ENCODE data around the gene PAXX.

The PAXX gene

GRCh38 chr9:136978073-136978864 is 14.0 kb upstream of the PAXX start:
- in situ Hi-C loops (cut with HindIII; ENCODE audit: low pct_ligation_motif_present, low pct_unique_long_range_greater_than_20kb, low sequenced_read_pairs): no loop called here
- DNase-seq: peak; percentile 31

- in situ Hi-C loops (cut with HindIII; ENCODE audit: low pct_ligation_motif_present, low pct_unique_long_range_greater_than_20kb, low sequenced_read_pairs): no loop called here
- DNase-seq: no peak
Observed at GRCh38 chr9:136978865-136979544, 13.2 kb upstream of the PAXX start.

GRCh38 chr9:136979769-136980587 is 12.2 kb upstream of the PAXX start:
- in situ Hi-C loops (cut with HindIII; ENCODE audit: low pct_ligation_motif_present, low pct_unique_long_range_greater_than_20kb, low sequenced_read_pairs): no loop called here

GRCh38 chr9:136980669-136981478 is 11.3 kb upstream of the PAXX start:
- in situ Hi-C loops (cut with HindIII; ENCODE audit: low pct_ligation_motif_present, low pct_unique_long_range_greater_than_20kb, low sequenced_read_pairs): no loop called here
- DNase-seq: no peak

More at GRCh38 chr9:136979769-136980587, 12.2 kb upstream of the PAXX start:
- no peak for DNase-seq

- no peak for DNase-seq
- in situ Hi-C loops (cut with HindIII; ENCODE audit: low pct_ligation_motif_present, low pct_unique_long_range_greater_than_20kb, low sequenced_read_pairs): no loop called here
Observed at GRCh38 chr9:136981588-136982231, 10.5 kb upstream of the PAXX start.

GRCh38 chr9:136982232-136983051 is 9.8 kb upstream of the PAXX start, which contains the start of gene LCNL1:
TSS of gene LCNL1 (plus strand) at chr9:136982993. CDS start at chr9:136983587, 594 bp downstream.
- in situ Hi-C loops (cut with HindIII; ENCODE audit: low pct_ligation_motif_present, low pct_unique_long_range_greater_than_20kb, low sequenced_read_pairs): no loop called here
- DNase-seq: no peak

GRCh38 chr9:136983167-136983566 is 9.1 kb upstream of the PAXX start:
- in situ Hi-C loops (cut with HindIII; ENCODE audit: low pct_ligation_motif_present, low pct_unique_long_range_greater_than_20kb, low sequenced_read_pairs): no loop called here
- DNase-seq: no peak

GRCh38 chr9:136983656-136984314 is 8.4 kb upstream of the PAXX start:
- no peak for DNase-seq

GRCh38 chr9:136984464-136985026 is 7.7 kb upstream of the PAXX start:
- in situ Hi-C loops (cut with HindIII; ENCODE audit: low pct_ligation_motif_present, low pct_unique_long_range_greater_than_20kb, low sequenced_read_pairs): no loop called here
- DNase-seq: no peak

More at GRCh38 chr9:136983656-136984314, 8.4 kb upstream of the PAXX start:
- in situ Hi-C loops (cut with HindIII; ENCODE audit: low pct_ligation_motif_present, low pct_unique_long_range_greater_than_20kb, low sequenced_read_pairs): no loop called here

- no peak for DNase-seq
- in situ Hi-C loops (cut with HindIII; ENCODE audit: low pct_ligation_motif_present, low pct_unique_long_range_greater_than_20kb, low sequenced_read_pairs): no loop called here
Observed at GRCh38 chr9:136985027-136985602, 7.1 kb upstream of the PAXX start.

GRCh38 chr9:136985853-136986252 is 6.4 kb upstream of the PAXX start:
- no peak for DNase-seq
- in situ Hi-C loops (cut with HindIII; ENCODE audit: low pct_ligation_motif_present, low pct_unique_long_range_greater_than_20kb, low sequenced_read_pairs): no loop called here

- in situ Hi-C loops (cut with HindIII; ENCODE audit: low pct_ligation_motif_present, low pct_unique_long_range_greater_than_20kb, low sequenced_read_pairs): no loop called here
- no peak for DNase-seq
Observed at GRCh38 chr9:136988872-136989271, 3.4 kb upstream of the PAXX start.

- DNase-seq: no peak
- in situ Hi-C loops (cut with HindIII; ENCODE audit: low pct_ligation_motif_present, low pct_unique_long_range_greater_than_20kb, low sequenced_read_pairs): no loop called here
Observed at GRCh38 chr9:136990242-136990911, 1.8 kb upstream of the PAXX start.

- in situ Hi-C loops (cut with HindIII; ENCODE audit: low pct_ligation_motif_present, low pct_unique_long_range_greater_than_20kb, low sequenced_read_pairs): no loop called here
- DNase-seq: no peak
Observed at GRCh38 chr9:136992819-136993369, 672 bp downstream of the PAXX start.

- in situ Hi-C loops (cut with HindIII; ENCODE audit: low pct_ligation_motif_present, low pct_unique_long_range_greater_than_20kb, low sequenced_read_pairs): no loop called here
- no peak for DNase-seq
Observed at GRCh38 chr9:136994180-136994887, 2.1 kb downstream of the PAXX start.
